ENCODE measurements around the gene DYRK1B. TPM values are rescaled to one million over a fixed set of nuclear protein-coding genes. Genes with fewer than 3 reads are reported as not detected.

DYRK1B gene
- total RNA-seq, 2 donors from 2014 or later = 7.0 to 14.7 TPM

DNA sequence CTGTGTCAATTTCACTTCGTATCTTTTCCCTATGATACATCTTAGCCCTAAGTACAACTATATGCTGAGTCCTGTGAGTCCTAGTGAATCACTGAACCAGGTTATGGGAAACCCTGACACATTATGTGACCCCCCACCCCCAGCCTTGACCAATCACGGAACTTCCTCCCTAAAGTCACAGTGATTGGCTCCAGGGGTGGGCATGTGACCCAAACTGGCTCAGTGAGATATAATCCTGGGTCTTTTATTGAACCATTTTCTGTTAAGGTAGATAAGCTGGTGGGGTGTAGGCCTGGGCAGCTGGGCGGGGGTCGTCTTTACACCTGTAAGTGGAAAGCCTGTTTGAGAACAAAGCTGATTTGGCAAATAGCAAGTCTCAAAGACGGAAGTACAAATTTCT is 32.0 kb upstream of the DYRK1B start:
- ATAC-seq (no peak), DNase-seq (no peak)
- intact Hi-C loops (cut with DNase I) = no loop called here

DNA sequence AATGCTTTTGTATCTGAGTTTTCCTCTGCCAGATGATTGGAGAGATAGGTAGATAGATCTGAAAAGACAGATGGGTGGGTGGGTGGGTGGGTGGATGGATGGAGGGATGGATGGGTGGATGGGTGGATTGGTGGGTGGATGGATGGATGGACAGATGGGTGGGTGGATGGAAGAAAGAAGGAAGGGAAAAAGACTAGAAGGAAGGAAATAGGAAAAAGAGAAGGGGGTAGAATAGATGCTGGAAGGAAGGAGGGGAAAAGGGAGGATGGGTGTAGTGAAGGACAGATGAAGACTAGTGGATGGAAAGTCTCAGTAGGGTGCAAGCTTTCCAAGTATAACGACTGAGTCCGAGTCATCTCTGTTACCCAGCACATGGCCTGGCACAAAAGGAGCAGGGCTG is 31.2 kb upstream of the DYRK1B start:
- intact Hi-C loops (cut with DNase I) = no loop called here
- ATAC-seq = no peak
- DNase-seq = no peak

DNA sequence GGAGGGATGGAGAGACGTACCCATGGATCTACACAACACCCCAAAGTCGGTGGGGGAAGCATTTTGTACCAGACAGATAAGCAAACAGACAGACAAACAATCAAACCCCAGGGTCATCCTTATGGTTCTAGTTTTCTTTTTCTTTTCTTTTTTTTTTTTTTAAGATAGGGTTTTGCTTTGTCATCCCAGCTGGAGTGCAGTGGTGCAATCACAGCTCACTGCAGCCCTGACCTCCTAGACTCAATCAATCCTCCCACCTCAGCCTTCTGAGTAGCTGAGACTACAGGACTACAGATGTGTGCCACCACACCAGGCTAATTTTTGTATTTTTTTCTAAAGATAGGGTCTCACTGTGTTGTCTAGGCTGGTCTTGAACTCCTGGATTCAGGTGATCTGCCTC is 30.2 kb upstream of the DYRK1B start:
- no peak for DNase-seq
- no peak for ATAC-seq
- intact Hi-C loops (cut with DNase I) = no loop called here

DNA sequence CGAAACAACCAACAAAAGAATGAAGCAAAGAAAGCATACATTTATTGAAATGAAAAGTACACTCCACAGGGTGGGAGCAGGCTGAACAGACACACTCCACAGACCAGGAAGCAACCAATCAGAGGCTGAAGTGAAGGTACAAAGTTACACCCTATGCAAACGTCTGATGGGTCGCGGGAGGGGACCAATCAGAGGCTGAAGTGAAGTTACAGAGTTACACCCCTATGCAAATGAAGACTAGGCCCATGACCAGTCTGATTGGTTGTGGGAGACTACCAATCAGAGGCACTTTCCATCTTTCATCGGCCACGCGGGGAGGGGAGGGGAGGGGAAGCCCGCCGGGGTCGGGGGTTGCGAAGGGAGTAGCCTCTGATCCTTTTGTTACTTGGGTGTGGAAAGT is 24.6 kb upstream of the DYRK1B start:
- intact Hi-C loops (cut with DNase I) = loop anchor here in 1 of 2 donors (10.0 kb wide), 1 partner anchor 304 kb away; no protein-coding TSS in a partner anchor
- no peak for DNase-seq

DNA sequence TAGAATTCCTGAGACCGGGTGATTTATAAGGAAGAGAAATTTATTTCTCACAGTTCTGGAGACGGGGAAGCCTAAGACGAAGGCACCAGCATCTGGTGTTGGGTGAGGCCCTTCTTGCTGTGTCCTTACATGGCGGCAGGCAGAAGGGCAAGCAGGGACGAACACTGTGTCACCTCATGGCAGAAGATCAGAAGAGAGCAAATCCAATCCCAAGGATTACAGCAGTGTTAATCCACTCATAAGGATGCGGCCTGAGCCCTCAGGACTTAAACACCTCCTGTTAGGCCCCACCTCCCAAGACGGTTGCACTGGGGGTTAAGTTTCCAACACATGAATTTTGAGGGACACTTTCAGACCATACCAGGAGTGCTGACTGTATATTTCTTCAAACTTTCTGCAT is 18.9 kb upstream of the DYRK1B start:
- intact Hi-C loops (cut with DNase I) = loop anchor here in 1 of 2 donors (10.0 kb wide), 1 partner anchor 298 kb away; no protein-coding TSS in a partner anchor
- DNase-seq (no peak), ATAC-seq (no peak)

More for the DNA sequence above, 24.6 kb upstream of the DYRK1B start:
- no peak for ATAC-seq

DNA sequence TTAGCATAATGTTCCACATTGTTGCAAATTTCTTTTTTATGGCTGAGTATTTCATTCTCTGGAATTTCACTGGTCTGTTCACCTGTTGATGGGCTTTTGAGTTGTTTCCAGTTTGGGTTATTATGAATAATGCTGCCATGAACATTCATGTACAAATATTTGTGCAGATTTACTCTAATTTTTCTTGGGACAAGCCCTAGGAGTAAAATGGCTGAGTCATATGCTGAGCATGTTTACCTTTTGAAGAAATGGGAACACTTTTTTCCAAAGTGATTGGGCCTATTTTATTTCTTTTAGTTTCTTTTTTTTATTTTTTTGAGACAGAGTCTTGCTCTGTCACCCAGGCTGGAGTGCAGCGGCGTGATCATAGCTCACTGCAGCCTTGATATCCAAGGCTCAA is 16.9 kb upstream of the DYRK1B start:
- intact Hi-C loops (cut with DNase I) = loop anchor here in 1 of 2 donors (10.0 kb wide), 1 partner anchor 296 kb away; no protein-coding TSS in a partner anchor
- ATAC-seq = no peak
- DNase-seq = no peak

DNA sequence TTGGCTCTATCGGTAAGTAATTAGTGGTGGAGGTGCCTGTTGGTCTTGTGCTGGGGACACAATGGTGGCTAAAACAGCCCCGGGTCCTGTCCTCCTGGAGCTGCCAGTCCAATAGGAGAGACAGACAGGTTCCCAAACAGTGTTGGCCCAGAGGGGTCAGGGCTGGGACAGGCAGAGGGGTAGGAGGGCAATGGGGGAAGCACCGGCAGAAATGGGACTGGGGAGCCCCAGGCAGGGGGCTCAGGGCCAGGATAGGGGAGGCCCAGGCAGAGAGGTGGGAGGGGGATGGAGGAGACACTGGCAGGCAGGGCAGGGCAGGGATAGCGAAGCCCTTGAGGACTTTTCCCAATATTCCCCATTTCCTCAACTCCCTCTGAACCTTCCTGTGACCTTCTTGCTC is 14.4 kb upstream of the DYRK1B start:
- ATAC-seq (no peak), DNase-seq (no peak)
- intact Hi-C loops (cut with DNase I) = loop anchor here in 1 of 2 donors (10.0 kb wide), 1 partner anchor 54 kb away; no protein-coding TSS in a partner anchor

DNA sequence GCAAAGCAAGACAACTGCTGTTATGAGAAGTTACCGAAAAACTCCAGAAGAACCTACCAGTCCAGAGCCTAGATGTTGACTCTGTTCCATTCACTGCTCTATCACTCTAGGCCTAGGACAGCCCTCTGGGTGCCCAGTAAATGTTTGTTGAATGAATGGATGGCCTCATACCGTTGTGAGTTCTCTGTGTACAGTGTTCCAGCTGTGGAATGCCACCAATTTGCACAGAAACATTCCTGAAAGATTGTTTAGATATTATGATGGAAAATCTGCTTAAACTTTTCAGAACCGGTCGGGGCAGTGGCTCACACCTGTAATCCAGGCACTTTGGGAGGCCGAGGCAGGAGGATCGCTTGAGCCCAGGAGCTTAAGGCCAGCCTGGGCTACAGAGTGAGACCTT is 13.6 kb upstream of the DYRK1B start:
- intact Hi-C loops (cut with DNase I) = loop anchor here in 1 of 2 donors (10.0 kb wide), 1 partner anchor 53 kb away; no protein-coding TSS in a partner anchor
- DNase-seq = no peak
- ATAC-seq = no peak

DNA sequence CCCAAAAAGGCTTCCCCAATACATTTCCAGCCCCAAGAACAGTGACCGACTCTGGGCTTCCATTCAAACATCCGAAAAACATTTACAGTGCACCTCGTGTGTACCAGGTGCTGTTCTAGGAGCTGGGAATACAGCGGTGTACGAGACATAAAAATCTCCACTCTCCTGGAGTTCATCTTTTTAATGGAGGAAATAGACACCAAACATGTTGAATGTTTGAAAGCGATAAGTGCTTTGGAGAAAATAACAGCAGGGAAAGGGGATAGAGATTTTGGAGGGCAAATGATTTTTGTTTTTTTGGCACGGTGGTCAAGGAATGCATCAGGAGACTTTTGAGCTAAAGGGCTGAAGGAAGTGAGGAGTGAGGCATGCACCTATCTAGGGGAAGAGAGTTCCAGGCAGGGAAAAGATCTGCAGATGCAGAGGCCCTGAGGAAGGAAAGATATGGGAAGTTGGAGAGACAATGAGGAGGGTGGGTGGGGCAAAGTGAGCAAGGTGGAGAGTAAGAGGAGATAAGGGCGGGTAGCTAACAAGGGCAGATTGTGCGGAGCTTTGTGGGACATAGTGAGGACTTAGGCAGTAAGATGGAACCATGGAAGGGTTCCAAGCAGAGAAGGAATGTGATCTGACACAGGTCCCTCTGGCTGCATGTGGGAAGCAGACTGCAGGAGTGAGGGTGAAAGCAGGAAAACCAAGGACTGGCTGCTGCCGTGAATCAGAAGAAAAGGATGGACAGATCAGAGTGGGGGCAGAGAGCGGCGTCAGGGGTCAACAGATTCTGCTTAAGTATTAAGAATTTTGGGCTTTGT is 12.9 kb upstream of the DYRK1B start:
- intact Hi-C loops (cut with DNase I) = loop anchor here in 1 of 2 donors (10.0 kb wide), 1 partner anchor 52 kb away; no protein-coding TSS in a partner anchor
- DNase-seq (no peak), ATAC-seq (peak in 1 of 2 donors; percentile 6)

DNA sequence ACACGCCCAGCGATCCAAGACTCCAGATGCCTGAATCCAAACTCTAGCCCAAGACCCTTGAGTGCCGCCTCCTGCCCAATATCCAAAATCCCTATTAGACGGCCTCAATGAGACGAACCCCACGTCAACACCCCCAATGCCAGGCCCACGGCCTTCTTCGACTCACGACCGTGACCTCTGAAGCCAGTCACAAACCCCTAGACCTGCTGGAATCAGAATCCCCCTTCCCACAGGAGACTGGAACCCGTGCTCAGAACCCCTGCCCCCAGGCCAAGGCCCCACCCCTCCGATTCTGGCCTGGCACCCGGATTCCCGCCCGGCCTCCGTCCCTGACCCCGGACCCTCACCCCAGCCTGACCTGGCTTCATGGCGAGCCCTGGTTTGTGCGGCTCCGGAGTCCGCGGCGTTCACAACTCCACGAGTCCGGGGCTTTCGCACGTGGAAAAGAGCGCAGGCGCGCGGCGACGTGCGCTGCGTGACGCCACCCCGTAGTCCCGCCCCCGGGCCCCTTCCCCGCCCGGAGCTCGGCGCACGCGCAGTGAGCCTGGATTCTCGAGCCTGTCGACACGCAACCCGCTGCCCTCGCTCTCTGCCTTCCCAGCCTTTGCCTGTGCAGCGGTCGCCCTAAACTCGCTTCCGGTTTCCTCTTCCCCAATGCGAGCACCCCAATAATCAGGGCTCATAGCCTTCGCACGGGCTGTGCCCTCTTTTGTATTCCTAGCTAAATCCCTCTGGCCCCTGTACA is 12.1 kb upstream of the DYRK1B start, which contains the start of gene FBL:
Gene FBL, minus strand, starts transcription at position 447 of the 745 bp plus-strand sequence. Its CDS starts 79 bp downstream, at position 368.
- ATAC-seq (peak; percentile 97), DNase-seq (peak; percentile 97)
- intact Hi-C loops (cut with DNase I) = loop anchor here in 1 of 2 donors (10.0 kb wide), 1 partner anchor 51 kb away; no protein-coding TSS in a partner anchor

DNA sequence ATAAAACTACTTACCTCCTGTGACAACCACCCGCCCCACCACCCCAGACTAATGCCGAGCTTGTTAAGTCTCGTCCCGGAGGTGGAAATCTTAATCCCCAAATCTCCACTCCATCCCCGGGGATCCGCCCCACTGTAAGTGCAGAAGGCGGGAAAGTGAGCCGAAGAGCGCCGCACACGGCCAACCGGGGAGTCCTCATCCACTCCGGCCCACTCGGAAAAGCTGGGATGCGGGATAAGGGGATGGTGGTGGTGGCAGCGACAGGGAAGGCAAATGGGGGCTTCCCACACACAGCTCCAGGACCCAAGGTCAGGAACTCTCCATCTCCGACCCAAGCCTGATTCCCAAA is 11.6 kb upstream of the DYRK1B start:
- ATAC-seq (peak; percentile 28 to 63), DNase-seq (no peak)
- intact Hi-C loops (cut with DNase I) = loop anchor here in 1 of 2 donors (10.0 kb wide), 1 partner anchor 51 kb away; no protein-coding TSS in a partner anchor

DNA sequence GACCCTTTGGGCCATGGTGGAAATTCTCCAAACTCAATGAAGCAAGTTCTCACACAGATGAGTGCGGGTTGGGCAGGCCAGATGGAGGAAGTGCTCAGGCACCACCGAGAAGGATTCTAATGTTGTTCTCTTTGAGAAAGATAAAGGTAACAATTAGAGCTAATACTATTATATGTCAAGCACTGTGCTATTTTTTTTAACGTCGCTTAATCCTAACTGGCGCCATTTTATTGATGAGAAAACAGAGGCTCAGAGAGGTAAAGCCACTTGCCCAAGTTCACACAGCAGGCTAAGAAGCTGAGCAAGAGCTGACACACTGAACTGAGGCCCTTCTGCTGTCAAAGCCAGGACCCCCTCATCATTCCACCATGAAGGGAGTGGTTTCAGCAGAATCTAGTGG is 11.2 kb upstream of the DYRK1B start:
- ATAC-seq (no peak), DNase-seq (no peak)
- intact Hi-C loops (cut with DNase I) = loop anchor here in 1 of 2 donors (10.0 kb wide), 1 partner anchor 50 kb away; no protein-coding TSS in a partner anchor

DNA sequence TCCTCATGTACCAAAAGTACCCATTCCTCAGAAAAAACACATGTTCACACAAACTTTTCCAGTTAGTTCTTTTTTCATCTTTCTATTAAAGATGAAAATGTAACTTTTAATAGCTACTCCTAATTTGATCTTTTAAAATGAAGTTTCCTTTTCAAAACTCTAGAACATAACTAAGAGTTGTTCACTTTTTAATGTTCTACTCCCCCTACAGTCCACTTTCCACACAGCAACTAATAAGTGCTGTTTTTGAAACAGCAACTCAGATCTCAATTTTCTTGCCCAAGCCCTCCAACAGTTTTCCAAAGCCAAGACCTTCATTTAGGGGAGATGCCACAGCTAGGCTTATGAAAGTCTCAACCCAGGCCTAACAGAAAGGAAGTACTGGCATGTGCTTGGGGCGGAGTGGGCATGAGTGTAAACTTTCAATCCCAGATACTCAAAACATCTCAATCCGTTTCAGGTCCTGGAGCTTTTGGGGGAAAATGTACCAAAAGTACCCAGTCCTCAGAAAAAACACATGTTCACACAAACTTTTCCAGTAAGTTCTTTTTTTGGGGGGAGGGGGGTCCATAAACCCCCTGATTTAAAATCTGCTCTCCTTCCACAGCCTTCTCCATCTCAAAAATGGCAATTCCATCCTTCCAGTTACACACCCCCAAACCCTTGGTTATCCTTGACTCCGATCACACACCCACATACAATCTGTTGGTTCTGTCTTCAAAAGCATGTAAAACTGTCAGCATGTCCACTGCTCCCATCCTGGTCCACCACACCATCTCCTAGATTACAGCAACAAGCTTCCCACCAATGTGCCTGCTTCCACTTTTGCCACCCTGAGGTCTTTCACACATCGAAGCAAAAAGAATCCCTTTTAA is 10.2 kb upstream of the DYRK1B start:
- DNase-seq (no peak), ATAC-seq (no peak)
- intact Hi-C loops (cut with DNase I) = loop anchor here (5.0 to 10.0 kb wide), 2 partner anchors 49 to 52 kb away; no protein-coding TSS in a partner anchor

DNA sequence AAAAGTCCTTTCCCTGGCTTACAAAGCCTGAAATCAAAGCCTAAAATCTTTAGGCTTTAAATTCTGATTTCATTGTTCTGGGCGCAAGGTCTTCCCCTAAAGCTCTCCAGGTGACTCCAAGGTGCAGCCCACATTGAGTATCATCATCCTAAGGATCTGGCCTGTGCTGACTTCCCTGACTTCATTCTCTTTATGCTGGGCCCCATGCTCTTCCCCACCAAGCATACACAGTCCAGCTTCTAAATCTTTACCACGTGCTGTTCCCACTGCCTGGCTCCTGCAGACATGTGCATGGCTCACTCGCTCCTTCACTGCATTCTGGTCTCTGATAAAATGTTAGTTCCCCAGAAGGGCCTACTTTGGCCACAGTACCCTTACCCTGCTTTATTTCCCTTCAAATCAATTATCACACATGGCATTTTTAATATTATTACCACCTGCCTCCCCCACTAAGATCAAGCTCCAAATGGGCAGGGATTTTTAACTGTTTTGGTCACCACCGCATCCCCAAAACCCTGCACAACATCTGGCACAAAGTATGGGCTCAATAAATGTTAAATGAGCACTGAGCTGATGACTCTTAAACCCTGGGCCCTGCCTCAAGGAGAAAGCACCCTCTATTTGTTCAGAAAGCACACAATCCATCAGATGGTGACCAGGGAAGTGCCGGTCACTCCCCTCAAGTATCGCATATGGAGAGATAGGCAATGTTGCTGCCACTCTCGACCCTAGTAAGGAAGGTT is 8.9 kb upstream of the DYRK1B start:
- DNase-seq = no peak
- intact Hi-C loops (cut with DNase I) = loop anchor here (5.0 to 10.0 kb wide), 2 partner anchors 48 to 51 kb away; no protein-coding TSS in a partner anchor
- ATAC-seq = no peak

DNA sequence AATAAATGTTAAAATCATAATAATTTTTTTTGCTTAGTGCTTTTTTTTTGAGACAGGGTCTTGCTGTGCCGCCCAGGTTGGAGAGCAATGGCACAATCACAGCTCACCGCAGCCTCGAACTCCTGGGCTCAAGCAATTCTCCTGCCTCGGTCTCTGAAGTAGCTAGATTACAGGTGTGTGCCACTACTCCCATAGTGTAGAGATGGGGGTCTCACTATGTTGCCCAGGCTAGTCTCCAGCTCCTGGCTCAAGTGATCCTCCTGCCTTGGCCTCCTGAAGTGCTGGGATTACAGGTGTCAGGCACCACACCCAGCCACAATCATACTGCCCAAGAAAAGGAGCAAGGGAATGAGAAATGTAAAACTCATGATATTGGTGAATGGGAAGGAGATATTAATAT is 7.1 kb upstream of the DYRK1B start:
- DNase-seq (no peak), ATAC-seq (no peak)
- intact Hi-C loops (cut with DNase I) = loop anchor here (5.0 to 10.0 kb wide), 2 partner anchors 46 to 49 kb away; no protein-coding TSS in a partner anchor

DNA sequence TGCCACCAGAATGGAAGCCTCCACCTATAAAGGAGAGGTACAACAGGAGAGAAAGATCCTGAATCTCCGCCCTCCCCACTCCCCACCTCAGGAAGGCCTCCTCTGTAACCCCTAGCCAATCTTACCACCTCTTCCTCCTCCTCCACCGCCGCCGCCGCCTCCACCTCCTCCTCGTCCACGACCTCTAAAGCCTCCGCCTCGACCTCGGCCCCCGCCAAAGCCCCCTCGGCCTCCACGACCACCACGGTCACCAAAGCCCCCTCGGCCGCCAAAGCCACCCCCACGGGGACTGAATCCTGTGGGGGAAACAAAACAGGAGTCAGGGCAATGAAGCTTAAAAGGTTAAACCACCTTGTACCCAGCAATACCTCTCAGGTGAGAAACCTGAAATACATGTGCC is 6.5 kb upstream of the DYRK1B start:
- no peak for ATAC-seq
- no peak for DNase-seq
- intact Hi-C loops (cut with DNase I) = loop anchor here (5.0 to 10.0 kb wide), 2 partner anchors 46 to 48 kb away; no protein-coding TSS in a partner anchor

DNA sequence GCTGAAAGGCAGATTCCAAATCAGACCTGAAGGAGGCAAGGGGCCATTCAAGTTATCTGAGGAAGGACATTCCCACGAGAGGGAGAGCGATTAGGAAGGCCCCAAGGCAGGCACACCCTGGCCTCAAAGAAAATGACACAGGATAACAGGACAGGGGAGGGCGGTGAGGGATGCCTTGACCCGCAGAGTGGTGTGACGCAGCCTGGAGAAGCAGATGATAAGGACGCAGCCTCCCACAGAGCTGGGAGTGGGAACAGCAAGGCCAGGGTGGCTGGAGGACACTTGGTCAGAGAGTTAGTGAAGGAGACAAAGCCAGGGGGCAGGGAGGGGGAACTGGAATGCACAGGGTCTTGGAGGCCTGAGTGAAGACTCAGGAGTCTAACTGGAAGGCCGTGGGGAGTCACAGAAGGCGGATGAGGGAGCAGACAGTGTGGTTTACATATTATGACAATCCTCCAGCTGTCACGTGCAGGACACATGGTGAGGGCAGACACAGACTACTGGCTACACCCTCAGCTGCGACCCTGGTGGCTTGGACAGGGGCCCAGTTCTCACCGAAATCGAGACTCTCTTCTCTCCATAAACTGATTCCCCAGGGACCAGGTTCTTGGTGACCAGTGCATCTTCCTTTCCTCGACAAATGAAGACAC is 5.8 kb upstream of the DYRK1B start:
- ATAC-seq (no peak), DNase-seq (no peak)
- intact Hi-C loops (cut with DNase I) = loop anchor here (5.0 to 10.0 kb wide), 2 partner anchors 45 to 48 kb away; no protein-coding TSS in a partner anchor
